WTC11 (cell line): ENCODE measurements around the gene HID1.

Source experiments
- TEAD1 ChIP-seq: sonication (generic); formaldehyde crosslinking; IDR thresholded peaks from 2 replicates; pipeline ENCODE4 v1.8.0; 2022; ENCODE audit warnings: mild to moderate bottlenecking, missing genetic modification reagents
- ZBTB21 ChIP-seq: sonication (generic); formaldehyde crosslinking; IDR thresholded peaks from 2 replicates; pipeline ENCODE4 v1.8.1; 2023; ENCODE audit warnings: mild to moderate bottlenecking, missing genetic modification reagents, borderline replicate concordance
- TF ChIP-seq, protein P1 (sequence below): fragments of 200-600 bp; IDR thresholded peaks from 2 replicates; pipeline ENCODE4 v1.8.0; 2022; ENCODE audit warnings: antibody characterized with exemption
- TF ChIP-seq, protein P2 (sequence below): sonication (generic); formaldehyde crosslinking; IDR thresholded peaks from 2 replicates; pipeline ENCODE4 v1.8.0; 2022; ENCODE audit warnings: mild to moderate bottlenecking, missing genetic modification reagents
- TF ChIP-seq, protein P3 (sequence below): sonication (generic); formaldehyde crosslinking; IDR thresholded peaks from 2 replicates; pipeline ENCODE4 v1.8.0; 2022; ENCODE audit warnings: mild to moderate bottlenecking, missing genetic modification reagents
- TF ChIP-seq, protein P4 (sequence below): sonication (generic); formaldehyde crosslinking; conservative IDR thresholded peaks from 2 replicates; pipeline ENCODE4 v1.8.1; 2023; ENCODE audit warnings: mild to moderate bottlenecking, low read depth, missing genetic modification reagents, moderate library complexity
- TF ChIP-seq, protein P5 (sequence below): sonication (generic); formaldehyde crosslinking; IDR thresholded peaks from 2 replicates; pipeline ENCODE4 v1.8.0; 2022; ENCODE audit warnings: mild to moderate bottlenecking, missing genetic modification reagents

DNA sequence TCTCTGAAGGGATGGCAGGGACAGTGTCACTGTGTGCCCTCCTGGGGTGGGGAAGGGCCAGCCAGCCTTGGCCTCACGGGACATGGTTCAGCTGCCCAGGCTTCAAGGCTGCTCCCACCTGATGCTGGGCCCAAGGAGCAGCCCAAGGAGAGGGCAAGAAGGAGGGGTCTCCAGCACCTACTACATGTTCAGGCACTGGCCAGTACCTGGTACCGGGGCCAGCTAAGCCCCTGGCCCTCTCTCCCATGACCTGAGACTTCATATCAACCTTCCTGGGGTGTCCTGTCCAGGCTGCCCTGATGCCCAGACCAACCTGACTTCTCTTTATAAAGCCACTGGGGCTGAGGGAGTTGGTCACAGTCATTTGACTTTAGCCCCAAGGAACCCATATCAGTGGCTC, 50.8 kb downstream of the HID1 start:
- TF ChIP-seq, protein P1, sequence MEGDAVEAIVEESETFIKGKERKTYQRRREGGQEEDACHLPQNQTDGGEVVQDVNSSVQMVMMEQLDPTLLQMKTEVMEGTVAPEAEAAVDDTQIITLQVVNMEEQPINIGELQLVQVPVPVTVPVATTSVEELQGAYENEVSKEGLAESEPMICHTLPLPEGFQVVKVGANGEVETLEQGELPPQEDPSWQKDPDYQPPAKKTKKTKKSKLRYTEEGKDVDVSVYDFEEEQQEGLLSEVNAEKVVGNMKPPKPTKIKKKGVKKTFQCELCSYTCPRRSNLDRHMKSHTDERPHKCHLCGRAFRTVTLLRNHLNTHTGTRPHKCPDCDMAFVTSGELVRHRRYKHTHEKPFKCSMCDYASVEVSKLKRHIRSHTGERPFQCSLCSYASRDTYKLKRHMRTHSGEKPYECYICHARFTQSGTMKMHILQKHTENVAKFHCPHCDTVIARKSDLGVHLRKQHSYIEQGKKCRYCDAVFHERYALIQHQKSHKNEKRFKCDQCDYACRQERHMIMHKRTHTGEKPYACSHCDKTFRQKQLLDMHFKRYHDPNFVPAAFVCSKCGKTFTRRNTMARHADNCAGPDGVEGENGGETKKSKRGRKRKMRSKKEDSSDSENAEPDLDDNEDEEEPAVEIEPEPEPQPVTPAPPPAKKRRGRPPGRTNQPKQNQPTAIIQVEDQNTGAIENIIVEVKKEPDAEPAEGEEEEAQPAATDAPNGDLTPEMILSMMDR: no peak
- TF ChIP-seq, protein P2, sequence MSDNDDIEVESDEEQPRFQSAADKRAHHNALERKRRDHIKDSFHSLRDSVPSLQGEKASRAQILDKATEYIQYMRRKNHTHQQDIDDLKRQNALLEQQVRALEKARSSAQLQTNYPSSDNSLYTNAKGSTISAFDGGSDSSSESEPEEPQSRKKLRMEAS: no peak
- TF ChIP-seq ZBTB21 (no peak), TEAD1 (CRISPR knock-in tag) (no peak)
- TF ChIP-seq, protein P3, sequence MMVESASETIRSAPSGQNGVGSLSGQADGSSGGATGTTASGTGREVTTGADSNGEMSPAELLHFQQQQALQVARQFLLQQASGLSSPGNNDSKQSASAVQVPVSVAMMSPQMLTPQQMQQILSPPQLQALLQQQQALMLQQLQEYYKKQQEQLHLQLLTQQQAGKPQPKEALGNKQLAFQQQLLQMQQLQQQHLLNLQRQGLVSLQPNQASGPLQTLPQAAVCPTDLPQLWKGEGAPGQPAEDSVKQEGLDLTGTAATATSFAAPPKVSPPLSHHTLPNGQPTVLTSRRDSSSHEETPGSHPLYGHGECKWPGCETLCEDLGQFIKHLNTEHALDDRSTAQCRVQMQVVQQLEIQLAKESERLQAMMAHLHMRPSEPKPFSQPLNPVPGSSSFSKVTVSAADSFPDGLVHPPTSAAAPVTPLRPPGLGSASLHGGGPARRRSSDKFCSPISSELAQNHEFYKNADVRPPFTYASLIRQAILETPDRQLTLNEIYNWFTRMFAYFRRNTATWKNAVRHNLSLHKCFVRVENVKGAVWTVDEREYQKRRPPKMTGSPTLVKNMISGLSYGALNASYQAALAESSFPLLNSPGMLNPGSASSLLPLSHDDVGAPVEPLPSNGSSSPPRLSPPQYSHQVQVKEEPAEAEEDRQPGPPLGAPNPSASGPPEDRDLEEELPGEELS (CRISPR knock-in tag): no peak
- TF ChIP-seq, protein P4, sequence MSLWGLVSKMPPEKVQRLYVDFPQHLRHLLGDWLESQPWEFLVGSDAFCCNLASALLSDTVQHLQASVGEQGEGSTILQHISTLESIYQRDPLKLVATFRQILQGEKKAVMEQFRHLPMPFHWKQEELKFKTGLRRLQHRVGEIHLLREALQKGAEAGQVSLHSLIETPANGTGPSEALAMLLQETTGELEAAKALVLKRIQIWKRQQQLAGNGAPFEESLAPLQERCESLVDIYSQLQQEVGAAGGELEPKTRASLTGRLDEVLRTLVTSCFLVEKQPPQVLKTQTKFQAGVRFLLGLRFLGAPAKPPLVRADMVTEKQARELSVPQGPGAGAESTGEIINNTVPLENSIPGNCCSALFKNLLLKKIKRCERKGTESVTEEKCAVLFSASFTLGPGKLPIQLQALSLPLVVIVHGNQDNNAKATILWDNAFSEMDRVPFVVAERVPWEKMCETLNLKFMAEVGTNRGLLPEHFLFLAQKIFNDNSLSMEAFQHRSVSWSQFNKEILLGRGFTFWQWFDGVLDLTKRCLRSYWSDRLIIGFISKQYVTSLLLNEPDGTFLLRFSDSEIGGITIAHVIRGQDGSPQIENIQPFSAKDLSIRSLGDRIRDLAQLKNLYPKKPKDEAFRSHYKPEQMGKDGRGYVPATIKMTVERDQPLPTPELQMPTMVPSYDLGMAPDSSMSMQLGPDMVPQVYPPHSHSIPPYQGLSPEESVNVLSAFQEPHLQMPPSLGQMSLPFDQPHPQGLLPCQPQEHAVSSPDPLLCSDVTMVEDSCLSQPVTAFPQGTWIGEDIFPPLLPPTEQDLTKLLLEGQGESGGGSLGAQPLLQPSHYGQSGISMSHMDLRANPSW: no peak
- TF ChIP-seq, protein P5, sequence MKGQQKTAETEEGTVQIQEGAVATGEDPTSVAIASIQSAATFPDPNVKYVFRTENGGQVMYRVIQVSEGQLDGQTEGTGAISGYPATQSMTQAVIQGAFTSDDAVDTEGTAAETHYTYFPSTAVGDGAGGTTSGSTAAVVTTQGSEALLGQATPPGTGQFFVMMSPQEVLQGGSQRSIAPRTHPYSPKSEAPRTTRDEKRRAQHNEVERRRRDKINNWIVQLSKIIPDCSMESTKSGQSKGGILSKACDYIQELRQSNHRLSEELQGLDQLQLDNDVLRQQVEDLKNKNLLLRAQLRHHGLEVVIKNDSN (CRISPR knock-in tag): no peak
